Measurements from ENCODE around the gene HOXB8.

The HOXB8 gene

DNA sequence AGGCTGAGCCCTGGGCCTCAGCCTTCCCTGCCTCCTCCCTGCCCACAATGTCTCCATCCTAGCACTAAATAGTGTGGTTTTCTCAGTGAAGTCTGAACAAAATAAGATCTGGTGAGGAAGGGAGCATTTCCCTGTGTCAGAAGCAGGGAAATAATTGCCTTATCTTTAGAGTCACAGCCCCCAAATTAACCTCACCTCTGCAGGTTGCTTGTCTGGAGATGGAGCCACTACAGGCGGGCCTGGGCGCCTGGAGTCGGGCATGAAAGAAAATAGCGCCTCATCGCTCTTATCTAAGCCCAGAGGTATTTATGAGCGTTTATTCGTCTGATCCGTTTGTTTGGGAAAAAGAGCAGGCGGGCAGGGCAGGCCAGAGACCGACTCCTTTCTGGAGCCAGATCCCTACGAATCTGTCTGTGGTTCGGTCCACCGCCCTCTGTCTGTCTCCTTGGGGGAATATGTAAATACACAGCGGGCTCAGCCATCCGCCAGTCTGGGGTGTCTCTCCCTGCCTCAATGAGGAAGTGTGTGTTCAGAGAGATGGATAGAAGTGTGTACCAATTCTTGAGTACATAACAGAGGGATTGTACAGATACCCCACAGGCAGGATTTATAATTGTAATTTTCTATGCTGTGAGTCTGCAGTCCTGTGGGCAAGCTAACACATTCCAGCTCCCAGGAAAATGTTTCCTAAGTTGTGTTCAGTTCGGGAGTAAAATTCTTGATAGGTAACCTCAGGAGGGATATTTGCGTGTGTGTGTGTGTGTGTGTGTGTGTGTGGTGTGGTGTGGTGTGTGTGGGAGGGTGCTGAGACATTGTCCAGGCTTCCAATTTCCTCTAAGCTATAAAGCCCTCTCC lies 14.6 kb downstream of the HOXB8 start:
- H4K20me1 ChIP-seq (ENCODE audit: insufficient read depth, low read length) = no peaks in the 10 kb centered on the region
- H3K4me1 ChIP-seq (ENCODE audit: low read length) = no peaks in the 10 kb centered on the region
- H2AFZ ChIP-seq (ENCODE audit: low read length) = no peak overlapping the region
- H3K27ac ChIP-seq (ENCODE audit: low read length) = no peak overlapping the region
- no peak overlapping the region for H3K4me3 ChIP-seq (ENCODE audit: low read length)
- H3K36me3 ChIP-seq (replicated peaks; ENCODE audit: insufficient read depth, low read length) = no peaks in the 10 kb centered on the region
- TF ChIP-seq EZH2phosphoT487 (IDR thresholded peaks at IDR 0.05; ENCODE audit: low read length) = no peak
- TF ChIP-seq, protein P1, sequence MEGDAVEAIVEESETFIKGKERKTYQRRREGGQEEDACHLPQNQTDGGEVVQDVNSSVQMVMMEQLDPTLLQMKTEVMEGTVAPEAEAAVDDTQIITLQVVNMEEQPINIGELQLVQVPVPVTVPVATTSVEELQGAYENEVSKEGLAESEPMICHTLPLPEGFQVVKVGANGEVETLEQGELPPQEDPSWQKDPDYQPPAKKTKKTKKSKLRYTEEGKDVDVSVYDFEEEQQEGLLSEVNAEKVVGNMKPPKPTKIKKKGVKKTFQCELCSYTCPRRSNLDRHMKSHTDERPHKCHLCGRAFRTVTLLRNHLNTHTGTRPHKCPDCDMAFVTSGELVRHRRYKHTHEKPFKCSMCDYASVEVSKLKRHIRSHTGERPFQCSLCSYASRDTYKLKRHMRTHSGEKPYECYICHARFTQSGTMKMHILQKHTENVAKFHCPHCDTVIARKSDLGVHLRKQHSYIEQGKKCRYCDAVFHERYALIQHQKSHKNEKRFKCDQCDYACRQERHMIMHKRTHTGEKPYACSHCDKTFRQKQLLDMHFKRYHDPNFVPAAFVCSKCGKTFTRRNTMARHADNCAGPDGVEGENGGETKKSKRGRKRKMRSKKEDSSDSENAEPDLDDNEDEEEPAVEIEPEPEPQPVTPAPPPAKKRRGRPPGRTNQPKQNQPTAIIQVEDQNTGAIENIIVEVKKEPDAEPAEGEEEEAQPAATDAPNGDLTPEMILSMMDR (IDR thresholded peaks at IDR 0.05; ENCODE audit: low read length) = no peak
- no peak for TF ChIP-seq EZH2 (optimal IDR thresholded peaks at IDR 0.05; ENCODE audit: low read depth, low read length)
- H3K9me2 ChIP-seq (replicated peaks; ENCODE audit: insufficient read depth, low read length) = no peaks in the 10 kb centered on the region
- no peak for DNase-seq
- no peaks in the 10 kb centered on the region for H3F3A ChIP-seq (ENCODE audit: insufficient read depth, low read length)
- peaks cover 96% of the 10 kb centered on the region for H3K27me3 ChIP-seq (replicated peaks; ENCODE audit: insufficient read depth, low read length)
- no peaks in the 10 kb centered on the region for H3K9me3 ChIP-seq (replicated peaks; ENCODE audit: insufficient read depth, low read length)
- H3K4me2 ChIP-seq (ENCODE audit: low read depth, low read length) = no peak overlapping the region
- H3K79me2 ChIP-seq (ENCODE audit: low read length) = no peaks in the 10 kb centered on the region
- H3K9ac ChIP-seq (ENCODE audit: low read length) = no peak overlapping the region

GRCh38 chr17:48599354-48599753 lies 15.7 kb downstream of the HOXB8 start:
- Histone ChIP-seq H3K27ac (ENCODE audit: low read length) (no peak overlapping the region), H3K79me2 (ENCODE audit: low read length) (no peaks in the 10 kb centered on the region), H3K27me3 (replicated peaks; ENCODE audit: insufficient read depth, low read length) (peaks cover 90% of the 10 kb centered on the region)

DNA sequence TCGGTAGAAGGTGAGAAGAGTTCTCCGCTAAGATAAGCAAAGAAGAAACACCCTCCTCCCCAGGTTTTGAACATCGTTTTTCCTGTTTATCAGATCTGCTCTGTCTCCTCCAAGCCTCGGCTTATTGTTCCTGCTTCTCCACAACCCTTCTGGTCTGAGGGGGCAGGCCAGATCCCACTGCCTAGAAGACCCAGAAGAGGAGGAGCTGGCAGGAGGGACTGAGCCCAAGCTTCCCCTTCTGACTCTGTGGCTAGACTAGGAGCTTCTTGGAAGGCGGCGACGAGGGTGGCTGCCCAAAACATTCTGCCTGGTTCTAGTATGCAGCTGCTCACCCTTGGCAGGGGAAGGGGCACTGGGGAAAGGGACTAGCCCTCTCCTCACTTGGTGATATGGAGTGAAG lies 16.4 kb downstream of the HOXB8 start:
- Histone ChIP-seq H3K27me3 (replicated peaks; ENCODE audit: insufficient read depth, low read length) (peaks cover 84% of the 10 kb centered on the region), H2AFZ (ENCODE audit: low read length) (no peak overlapping the region), H3K9me3 (replicated peaks; ENCODE audit: insufficient read depth, low read length) (no peaks in the 10 kb centered on the region), H3K4me3 (ENCODE audit: low read length) (no peak overlapping the region), H3K9ac (ENCODE audit: low read length) (no peak overlapping the region), H3K36me3 (replicated peaks; ENCODE audit: insufficient read depth, low read length) (no peaks in the 10 kb centered on the region), H3F3A (ENCODE audit: insufficient read depth, low read length) (no peaks in the 10 kb centered on the region), H3K9me2 (replicated peaks; ENCODE audit: insufficient read depth, low read length) (no peaks in the 10 kb centered on the region), H3K27ac (ENCODE audit: low read length) (no peak overlapping the region), H3K4me1 (ENCODE audit: low read length) (no peaks in the 10 kb centered on the region), H3K4me2 (ENCODE audit: low read depth, low read length) (no peak overlapping the region), H4K20me1 (ENCODE audit: insufficient read depth, low read length) (no peaks in the 10 kb centered on the region), H3K79me2 (ENCODE audit: low read length) (no peaks in the 10 kb centered on the region)
- TF ChIP-seq EZH2phosphoT487 (IDR thresholded peaks at IDR 0.05; ENCODE audit: low read length) = no peak
- no peak for DNase-seq

More at GRCh38 chr17:48599354-48599753, 15.7 kb downstream of the HOXB8 start:
- Histone ChIP-seq H3F3A (ENCODE audit: insufficient read depth, low read length) (no peaks in the 10 kb centered on the region), H3K9ac (ENCODE audit: low read length) (no peak overlapping the region), H3K9me3 (replicated peaks; ENCODE audit: insufficient read depth, low read length) (no peaks in the 10 kb centered on the region), H3K4me3 (ENCODE audit: low read length) (no peak overlapping the region), H2AFZ (ENCODE audit: low read length) (no peak overlapping the region), H4K20me1 (ENCODE audit: insufficient read depth, low read length) (no peaks in the 10 kb centered on the region), H3K4me1 (ENCODE audit: low read length) (no peaks in the 10 kb centered on the region), H3K4me2 (ENCODE audit: low read depth, low read length) (no peak overlapping the region), H3K9me2 (replicated peaks; ENCODE audit: insufficient read depth, low read length) (no peaks in the 10 kb centered on the region), H3K36me3 (replicated peaks; ENCODE audit: insufficient read depth, low read length) (no peaks in the 10 kb centered on the region)
- TF ChIP-seq, protein P1 (IDR thresholded peaks at IDR 0.05; ENCODE audit: low read length) = no peak
- TF ChIP-seq EZH2 (optimal IDR thresholded peaks at IDR 0.05; ENCODE audit: low read depth, low read length) (no peak), EZH2phosphoT487 (IDR thresholded peaks at IDR 0.05; ENCODE audit: low read length) (no peak)
- DNase-seq = no peak
